Activated CD4-positive, alpha-beta memory T cell treated with anti-CD3 and anti-CD28 coated beads for 36 hours (primary cell): ENCODE measurements around the gene TPCN2. TPM values are rescaled to one million over a fixed set of nuclear protein-coding genes. Genes with fewer than 3 reads are reported as not detected.

Source experiments
- CTCF ChIA-PET: fragments of 350-600 bp; sonication (Branson Sonifier 250); formaldehyde crosslinking; loops from one replicate; lab custom pipeline; 2021; ENCODE audit warnings: antibody characterized with exemption, inconsistent platforms; lab: Charles Lee
- POLR2A ChIA-PET: fragments of 350-600 bp; sonication (Branson Sonifier 250); formaldehyde crosslinking; loops from one replicate; lab custom pipeline; 2021; ENCODE audit warnings: antibody characterized with exemption; lab: Charles Lee
- DNase-seq: peaks from one replicate; pipeline ENCODE4 v3.0.0-alpha.2; 2020
- H3K27ac Mint-ChIP-seq: one replicate; pipeline ENCODE4 v1.8.0; 2021; ENCODE audit warnings: mixed read lengths
- H3K27me3 Mint-ChIP-seq: one replicate; pipeline ENCODE4 v1.8.0; 2021; ENCODE audit warnings: mixed read lengths
- H3K36me3 Mint-ChIP-seq: one replicate; pipeline ENCODE4 v1.8.0; 2021; ENCODE audit warnings: mixed read lengths
- H3K4me1 Mint-ChIP-seq: one replicate; pipeline ENCODE4 v1.8.0; 2021; ENCODE audit warnings: low read depth, mixed read lengths
- H3K4me3 Mint-ChIP-seq: one replicate; pipeline ENCODE4 v1.8.0; 2021; ENCODE audit warnings: mild to moderate bottlenecking, mixed read lengths
- H3K9me3 Mint-ChIP-seq: one replicate; pipeline ENCODE4 v1.8.0; 2021; ENCODE audit warnings: mixed read lengths
- intact Hi-C: fragments of 100-400 bp; cut with micrococcal nuclease; formaldehyde crosslinking; loops from one replicate; pipeline ENCODE4 v1.15.1; 2023
- total RNA-seq, 2 experiments: library from RNA; stranded (reverse); gene quantifications; one replicate each; pipeline ENCODE4 v1.2.3, GENCODE V29; 2021

Gene TPCN2
- total RNA-seq, 2 experiments from 2014 or later = 12.0 to 12.8 TPM

GRCh38 chr11:69096473-69096872 lies 47.7 kb downstream of the TPCN2 start:
- no peak for DNase-seq
- ChIA-PET POLR2A (no interaction called here), CTCF (interaction anchor here (2.1 kb wide), 1 partner anchor 9 kb away, joined by 5 read pairs; no protein-coding TSS in a partner anchor)
- intact Hi-C loops = no loop called here
- H3K9me3 Mint-ChIP-seq = no peaks in the 10 kb centered on the region
- no peak overlapping the region for H3K4me3 Mint-ChIP-seq
- peaks cover 4% of the 10 kb centered on the region for H3K27me3 Mint-ChIP-seq
- no peak overlapping the region for H3K27ac Mint-ChIP-seq
- peaks cover 1% of the 10 kb centered on the region for H3K36me3 Mint-ChIP-seq
- peaks cover under 1% of the 10 kb centered on the region for H3K4me1 Mint-ChIP-seq

DNA sequence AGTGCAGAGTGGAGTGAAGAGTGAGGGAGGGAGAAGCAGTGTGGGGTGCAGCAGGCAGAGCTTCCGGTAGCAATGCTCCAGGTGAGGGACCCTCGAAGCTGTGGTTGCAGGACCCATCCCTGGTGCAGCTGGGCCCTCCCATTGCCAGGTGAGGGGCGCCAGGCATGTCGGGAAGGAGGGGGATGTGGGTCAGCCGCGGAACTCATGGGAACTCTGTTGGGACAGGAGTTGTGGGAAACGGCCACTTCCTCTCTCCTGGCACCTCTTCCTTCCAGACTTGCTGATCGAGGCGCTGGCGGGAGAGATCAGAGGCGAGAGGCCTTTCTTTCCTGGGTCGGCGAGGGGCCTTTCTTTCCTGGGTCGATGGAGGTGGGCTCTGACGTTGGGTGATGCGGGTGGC lies 48.5 kb downstream of the TPCN2 start:
- Mint-ChIP-seq H3K4me3 (no peak overlapping the region), H3K27ac (no peak overlapping the region), H3K4me1 (peaks cover 2% of the 10 kb centered on the region), H3K36me3 (peaks cover 1% of the 10 kb centered on the region), H3K9me3 (no peaks in the 10 kb centered on the region), H3K27me3 (peaks cover 4% of the 10 kb centered on the region)
- POLR2A ChIA-PET = no interaction called here
- CTCF ChIA-PET = interaction anchor here (2.1 kb wide), 1 partner anchor 10 kb away, joined by 5 read pairs; no protein-coding TSS in a partner anchor
- DNase-seq = no peak
- intact Hi-C loops = no loop called here

GRCh38 chr11:69099180-69099579 lies 50.4 kb downstream of the TPCN2 start:
- CTCF ChIA-PET = interaction anchor here (1.3 to 5.3 kb wide), 4 partner anchors 9 to 571 kb away, joined by 3 to 62 read pairs (median 6); no protein-coding TSS in a partner anchor
- H3K36me3 Mint-ChIP-seq = no peaks in the 10 kb centered on the region
- POLR2A ChIA-PET = no interaction called here
- no peak overlapping the region for H3K4me3 Mint-ChIP-seq
- peaks cover 4% of the 10 kb centered on the region for H3K27me3 Mint-ChIP-seq
- no peak overlapping the region for H3K27ac Mint-ChIP-seq
- peaks cover 2% of the 10 kb centered on the region for H3K4me1 Mint-ChIP-seq
- no peak for DNase-seq
- intact Hi-C loops = no loop called here
- H3K9me3 Mint-ChIP-seq = no peaks in the 10 kb centered on the region

GRCh38 chr11:69100454-69101114 lies 51.9 kb downstream of the TPCN2 start:
- Mint-ChIP-seq H3K4me1 (peaks cover 2% of the 10 kb centered on the region), H3K36me3 (no peaks in the 10 kb centered on the region), H3K27me3 (peaks cover 4% of the 10 kb centered on the region), H3K9me3 (no peaks in the 10 kb centered on the region), H3K27ac (no peak overlapping the region), H3K4me3 (no peak overlapping the region)
- intact Hi-C loops = loop anchor here (1.0 to 2.0 kb wide), 3 partner anchors 138 to 543 kb away; no protein-coding TSS in a partner anchor
- no peak for DNase-seq
- POLR2A ChIA-PET = interaction anchor here (0.8 kb wide), 1 partner anchor 66 kb away, joined by 3 read pairs; no protein-coding TSS in a partner anchor
- CTCF ChIA-PET = interaction anchor here (0.5 to 5.3 kb wide), 9 partner anchors 11 to 574 kb away, joined by 3 to 62 read pairs (median 5); partner anchors contain the start of gene LTO1

DNA sequence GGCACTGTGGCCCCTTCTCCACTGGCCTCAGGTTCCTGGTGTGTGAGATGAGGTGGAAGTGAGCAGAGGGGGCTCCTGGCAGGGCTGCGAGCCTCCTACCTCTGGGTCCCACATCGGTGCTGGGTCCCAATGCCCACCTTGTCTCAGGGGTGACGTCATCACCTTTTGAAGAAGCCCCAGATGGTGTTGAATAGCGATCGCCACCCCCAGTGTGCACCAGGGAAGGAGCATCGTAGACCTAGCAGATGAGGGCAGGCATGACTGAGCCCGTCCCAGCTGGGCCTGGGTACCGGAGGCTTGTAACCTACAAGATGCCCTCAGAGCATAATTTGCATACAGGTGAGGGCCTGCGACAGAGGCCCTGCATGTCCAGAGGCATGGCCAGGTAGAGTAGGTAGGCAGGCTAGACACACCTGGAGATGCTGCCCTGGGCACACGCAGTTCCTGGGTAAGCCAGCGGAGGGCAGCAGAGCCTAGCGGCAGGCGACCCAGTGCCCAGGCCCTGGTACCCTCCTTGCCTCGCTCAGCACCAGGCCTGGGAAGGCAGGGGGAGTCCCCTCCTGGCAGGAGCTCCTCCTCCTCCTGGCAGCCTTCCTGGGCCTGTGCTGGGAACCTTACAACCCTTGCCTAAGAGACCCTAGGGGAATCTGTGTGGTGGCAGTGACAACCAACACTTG lies 52.5 kb downstream of the TPCN2 start:
- no peaks in the 10 kb centered on the region for H3K36me3 Mint-ChIP-seq
- intact Hi-C loops = loop anchor here (1.0 to 2.0 kb wide), 3 partner anchors 138 to 542 kb away; no protein-coding TSS in a partner anchor
- no peak overlapping the region for H3K4me3 Mint-ChIP-seq
- H3K27ac Mint-ChIP-seq = no peak overlapping the region
- peaks cover 2% of the 10 kb centered on the region for H3K4me1 Mint-ChIP-seq
- ChIA-PET POLR2A (interaction anchor here (0.8 kb wide), 1 partner anchor 65 kb away, joined by 3 read pairs; no protein-coding TSS in a partner anchor), CTCF (interaction anchor here (0.5 to 5.3 kb wide), 13 partner anchors 22 to 573 kb away, joined by 3 to 62 read pairs (median 3); partner anchors contain the start of gene LTO1)
- no peaks in the 10 kb centered on the region for H3K9me3 Mint-ChIP-seq
- peaks cover 4% of the 10 kb centered on the region for H3K27me3 Mint-ChIP-seq
- peak; percentile 79 for DNase-seq

DNA sequence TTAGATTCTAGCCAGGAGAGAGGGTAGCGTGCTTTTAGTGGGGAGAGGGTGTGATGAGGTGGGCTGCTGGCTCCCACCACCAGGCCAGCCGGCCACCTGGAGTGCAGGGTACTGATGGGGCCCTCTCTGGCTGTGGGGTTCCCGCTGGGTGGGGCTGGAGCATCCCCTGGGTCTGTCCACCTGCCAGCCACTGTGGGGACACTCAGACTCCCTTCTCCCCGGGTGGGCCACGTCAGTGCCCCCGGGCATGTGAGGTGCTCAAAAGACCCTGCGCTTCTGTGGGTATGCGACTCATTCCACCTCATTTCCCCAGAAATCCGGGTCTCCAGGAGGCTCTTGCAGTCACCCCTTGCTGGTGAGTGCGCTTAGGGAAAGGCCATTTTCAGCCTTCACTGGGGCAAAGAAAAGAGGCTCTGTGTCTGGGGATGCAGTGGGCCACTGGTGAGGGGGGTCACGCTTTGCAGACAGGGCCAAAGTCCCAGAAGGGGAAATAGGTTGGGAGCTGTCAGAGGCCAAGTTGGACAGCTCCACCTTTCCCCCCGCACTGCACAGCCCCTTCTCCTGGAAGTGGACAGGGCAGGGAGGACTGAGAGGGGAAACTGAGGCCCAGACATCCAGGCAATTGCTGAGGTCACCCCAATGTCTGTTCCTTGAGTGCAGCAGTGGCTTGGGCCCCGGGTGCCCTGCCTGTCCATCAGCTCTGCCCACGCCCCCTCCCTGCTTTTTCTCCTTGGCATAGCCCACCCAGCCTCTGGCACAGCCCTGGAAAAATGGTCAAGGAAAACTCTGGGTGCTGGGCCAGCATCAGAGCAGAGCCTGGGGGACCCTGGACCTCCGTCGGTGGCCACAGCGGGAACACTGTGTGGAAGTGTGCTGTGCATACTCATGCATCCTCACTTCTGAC lies 53.3 kb downstream of the TPCN2 start:
- DNase-seq = no peak
- intact Hi-C loops = loop anchor here (1.0 to 2.0 kb wide), 3 partner anchors 137 to 541 kb away; no protein-coding TSS in a partner anchor
- no peak overlapping the region for H3K27ac Mint-ChIP-seq
- H3K4me1 Mint-ChIP-seq = peaks cover 2% of the 10 kb centered on the region
- no peak overlapping the region for H3K4me3 Mint-ChIP-seq
- peaks cover 4% of the 10 kb centered on the region for H3K27me3 Mint-ChIP-seq
- no peaks in the 10 kb centered on the region for H3K9me3 Mint-ChIP-seq
- H3K36me3 Mint-ChIP-seq = no peaks in the 10 kb centered on the region
- CTCF ChIA-PET = interaction anchor here (0.6 to 5.3 kb wide), 11 partner anchors 21 to 573 kb away, joined by 3 to 62 read pairs (median 3); partner anchors contain the start of gene LTO1
- POLR2A ChIA-PET = no interaction called here

GRCh38 chr11:69102732-69103615 lies 54.2 kb downstream of the TPCN2 start:
- no peaks in the 10 kb centered on the region for H3K36me3 Mint-ChIP-seq
- H3K4me1 Mint-ChIP-seq = peaks cover 2% of the 10 kb centered on the region
- POLR2A ChIA-PET = no interaction called here
- peaks cover 4% of the 10 kb centered on the region for H3K27me3 Mint-ChIP-seq
- no peak overlapping the region for H3K27ac Mint-ChIP-seq
- no peak for DNase-seq
- intact Hi-C loops = no loop called here
- CTCF ChIA-PET = interaction anchor here (0.7 to 5.3 kb wide), 4 partner anchors 146 to 572 kb away, joined by 3 to 62 read pairs (median 6); partner anchors contain the start of gene LTO1
- H3K4me3 Mint-ChIP-seq = no peak overlapping the region
- peaks cover 3% of the 10 kb centered on the region for H3K9me3 Mint-ChIP-seq

DNA sequence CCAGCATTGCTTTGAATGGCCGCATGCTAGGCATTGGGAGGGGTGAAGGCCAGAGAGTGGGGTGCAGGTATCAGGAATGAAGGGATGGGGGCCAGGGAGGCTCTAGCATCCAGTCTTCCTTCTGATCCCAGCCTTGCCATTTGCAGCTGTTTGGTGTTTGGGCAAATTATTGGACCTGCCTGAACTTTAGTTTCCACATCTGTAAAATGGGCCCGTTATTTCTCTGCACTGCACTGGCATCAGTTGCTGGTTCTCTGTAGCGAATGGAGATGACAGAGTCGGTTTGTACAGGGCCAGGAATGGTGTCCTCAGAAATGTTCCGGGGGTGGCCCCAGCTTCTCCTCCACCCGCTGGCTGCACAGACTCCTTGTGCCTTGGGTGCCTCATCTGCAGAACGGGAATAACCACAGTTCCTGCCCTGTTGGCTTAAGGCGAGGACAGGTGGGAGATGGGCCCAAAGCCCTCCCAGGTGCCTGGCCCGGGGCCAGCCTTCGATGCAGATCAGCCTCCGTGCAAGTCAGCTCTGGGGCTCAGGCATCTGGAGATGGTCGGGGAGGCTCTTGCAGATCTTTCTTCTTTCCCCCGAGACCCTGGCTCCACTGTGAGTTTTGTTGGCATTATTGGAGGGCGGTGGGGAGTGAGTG lies 55.6 kb downstream of the TPCN2 start:
- intact Hi-C loops = no loop called here
- Mint-ChIP-seq H3K27me3 (peaks cover 4% of the 10 kb centered on the region), H3K4me3 (no peak overlapping the region), H3K9me3 (peaks cover 7% of the 10 kb centered on the region), H3K36me3 (no peaks in the 10 kb centered on the region), H3K4me1 (peaks cover 2% of the 10 kb centered on the region), H3K27ac (no peak overlapping the region)
- ChIA-PET CTCF (interaction anchor here (0.7 to 5.3 kb wide), 3 partner anchors 29 to 539 kb away, joined by 3 to 62 read pairs (median 7); no protein-coding TSS in a partner anchor), POLR2A (no interaction called here)
- DNase-seq = no peak

DNA sequence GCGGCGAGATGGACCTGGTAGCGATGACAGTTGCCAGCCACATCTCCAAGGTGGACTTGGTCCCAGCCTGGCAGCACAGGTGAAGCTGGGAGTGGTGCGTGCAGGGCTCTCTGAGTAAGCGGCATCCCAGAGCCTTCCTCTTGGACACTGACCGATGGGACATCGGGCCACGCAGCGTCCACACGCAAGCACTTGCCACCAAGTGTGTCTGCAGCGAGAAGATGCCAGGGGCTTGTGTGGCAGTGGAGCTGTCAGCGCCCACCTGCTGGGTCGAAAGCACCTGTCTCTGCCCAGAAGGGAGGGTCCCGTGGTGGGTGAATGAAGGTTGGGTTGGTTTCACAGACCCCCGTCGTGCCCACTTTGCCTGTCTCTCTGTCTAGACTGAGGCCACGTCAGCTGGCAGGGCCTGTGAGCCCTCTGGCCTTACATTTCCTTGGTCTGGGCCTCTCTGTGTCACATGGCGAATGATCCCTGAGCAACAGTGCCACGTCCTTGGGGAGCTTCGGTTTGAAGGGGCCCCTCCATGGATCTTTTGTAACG lies 56.2 kb downstream of the TPCN2 start:
- intact Hi-C loops = no loop called here
- H3K27ac Mint-ChIP-seq = no peak overlapping the region
- POLR2A ChIA-PET = no interaction called here
- no peak overlapping the region for H3K4me3 Mint-ChIP-seq
- H3K9me3 Mint-ChIP-seq = peaks cover 7% of the 10 kb centered on the region
- peaks cover 1% of the 10 kb centered on the region for H3K36me3 Mint-ChIP-seq
- CTCF ChIA-PET = interaction anchor here (1.9 kb wide), 1 partner anchor 538 kb away, joined by 7 read pairs; no protein-coding TSS in a partner anchor
- H3K27me3 Mint-ChIP-seq = peaks cover 1% of the 10 kb centered on the region
- no peak for DNase-seq
- H3K4me1 Mint-ChIP-seq = peaks cover 2% of the 10 kb centered on the region

- Mint-ChIP-seq H3K4me3 (no peak overlapping the region), H3K9me3 (peaks cover 7% of the 10 kb centered on the region), H3K27ac (no peak overlapping the region), H3K27me3 (no peaks in the 10 kb centered on the region), H3K36me3 (peaks cover 2% of the 10 kb centered on the region), H3K4me1 (peaks cover 2% of the 10 kb centered on the region)
- ChIA-PET POLR2A (no interaction called here), CTCF (interaction anchor here (1.9 kb wide), 1 partner anchor 538 kb away, joined by 7 read pairs; no protein-coding TSS in a partner anchor)
- intact Hi-C loops = no loop called here
- DNase-seq = no peak
Measured at GRCh38 chr11:69105461-69106030, 56.8 kb downstream of the TPCN2 start.
